Esophagus muscularis mucosa (tissue), 4 donors: ENCODE data around the gene SPATA13. TPM values are rescaled to one million over a fixed set of nuclear protein-coding genes. Genes with fewer than 3 reads are reported as not detected.

Experiments
- DNase-seq: peaks from one replicate; pipeline ENCODE4 v3.0.0-alpha.2; 2017; ENCODE audit errors: extremely low spot score
- H3K27ac ChIP-seq, 4 donors: fragments of 200-600 bp; sonication (generic); replicated peaks in 1 of 4; 1 replicate in 3 of 4; 2 replicates in 1 of 4; pipeline ENCODE4 v1.5.1; 2016 to 2019; ENCODE audit warnings: mild to moderate bottlenecking in 1 of 4
- H3K27me3 ChIP-seq, 4 donors: fragments of 200-600 bp; sonication (generic); one replicate each; pipeline versions ENCODE4 v1.5.1 to v1.6.0; 2016 to 2019
- H3K36me3 ChIP-seq, 4 donors: fragments of 200-600 bp; sonication (generic); one replicate each; pipeline ENCODE4 v1.5.1; 2016 to 2019
- H3K4me1 ChIP-seq, 4 donors: fragments of 200-600 bp; sonication (generic); one replicate each; pipeline ENCODE4 v1.5.1; 2016 to 2019
- H3K4me3 ChIP-seq, 4 donors: fragments of 200-600 bp; sonication (generic); 1 replicate in 2 of 4; 2 replicates in 2 of 4; pipeline ENCODE4 v1.5.1; 2016 to 2019; ENCODE audit warnings: mild to moderate bottlenecking in 4 of 4, moderate library complexity in 1 of 4
- H3K9me3 ChIP-seq, 4 donors: fragments of 200-600 bp; sonication (generic); 1 replicate in 3 of 4; 2 replicates in 1 of 4; pipeline ENCODE4 v1.5.1; 2016 to 2019
- EP300 ChIP-seq: sonication (generic); formaldehyde crosslinking; IDR thresholded peaks from one replicate; pipeline ENCODE4 v1.6.1; 2017; ENCODE audit warnings: antibody characterized with exemption
- POLR2A ChIP-seq: fragments of 450-650 bp; IDR thresholded peaks from one replicate; pipeline ENCODE4 v1.6.1; 2017; ENCODE audit warnings: antibody characterized with exemption, moderate library complexity, mild to moderate bottlenecking, low read depth
- POLR2AphosphoS5 ChIP-seq, 2 donors: sonication (generic); formaldehyde crosslinking; IDR thresholded peaks; one replicate each; pipeline ENCODE4 v1.6.1; 2017; ENCODE audit warnings: antibody characterized with exemption in 2 of 2
- WGBS: methylation state at CpG from one replicate; pipeline ENCODE4 v1.1.5; 2018; 5-methylcytosine and 5-hydroxymethylcytosine counted together
- intact Hi-C: fragments of 100-400 bp; cut with DNase I; formaldehyde crosslinking; loops from one replicate; pipeline ENCODE4 v1.15.1; 2023
- total RNA-seq, 4 donors: library from RNA; depleted of rRNA; stranded (reverse); fragments of >200 nt; gene quantifications; one replicate each; pipeline versions ENCODE4 v1.1.0 to v1.2.1, GENCODE V29; 2016
- TF ChIP-seq, protein P1 (sequence below), 3 experiments: fragments of 200-600 bp in 2 of 3; fragments of 450-650 bp in 1 of 3; sonication (generic) in 2 of 3; IDR thresholded peaks; one replicate each; pipeline ENCODE4 v1.5.1; 2017 to 2019; ENCODE audit warnings: antibody characterized with exemption in 3 of 3, mild to moderate bottlenecking in 2 of 3, moderate library complexity in 1 of 3

Gene SPATA13
- total RNA-seq, 4 donors from 2014 or later = 9.1 to 21.6 (median 17.1) TPM

DNA sequence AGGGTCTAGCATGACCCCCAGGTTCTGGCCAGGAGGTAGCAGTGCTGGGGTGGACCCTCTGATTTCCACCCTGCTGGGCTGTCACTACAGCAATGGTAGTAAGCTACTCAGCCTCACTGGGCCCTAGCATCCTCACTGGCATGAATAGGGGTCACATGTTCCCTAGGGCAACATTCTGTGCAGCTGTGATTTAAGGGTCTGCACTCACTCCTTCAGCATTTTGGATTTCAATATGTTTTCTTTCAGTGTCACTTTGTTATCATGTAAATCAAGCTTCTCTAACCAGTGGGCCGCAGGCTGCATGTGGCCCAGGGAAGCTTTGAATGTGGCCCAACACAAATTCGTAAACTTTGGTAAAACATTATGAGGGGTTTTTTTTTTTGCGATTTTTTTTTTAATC lies 57.8 kb downstream of the SPATA13 start:
- Histone ChIP-seq H3K4me1 (peaks cover 19 to 43% (median 38%) of the 10 kb centered on the region in 4 donors), H3K27ac (peak overlapping the region in 2 of 4 donors; percentile 22), H3K36me3 (peaks cover 0 to 7% (median 3%) of the 10 kb centered on the region in 4 donors), H3K9me3 (no peaks in the 10 kb centered on the region), H3K27me3 (no peaks in the 10 kb centered on the region), H3K4me3 (no peak overlapping the region)
- no peak for DNase-seq
- WGBS = 89% methylated on average over 3 of the region's 3 CpGs
- intact Hi-C loops = no loop called here
- TF ChIP-seq, protein P1, sequence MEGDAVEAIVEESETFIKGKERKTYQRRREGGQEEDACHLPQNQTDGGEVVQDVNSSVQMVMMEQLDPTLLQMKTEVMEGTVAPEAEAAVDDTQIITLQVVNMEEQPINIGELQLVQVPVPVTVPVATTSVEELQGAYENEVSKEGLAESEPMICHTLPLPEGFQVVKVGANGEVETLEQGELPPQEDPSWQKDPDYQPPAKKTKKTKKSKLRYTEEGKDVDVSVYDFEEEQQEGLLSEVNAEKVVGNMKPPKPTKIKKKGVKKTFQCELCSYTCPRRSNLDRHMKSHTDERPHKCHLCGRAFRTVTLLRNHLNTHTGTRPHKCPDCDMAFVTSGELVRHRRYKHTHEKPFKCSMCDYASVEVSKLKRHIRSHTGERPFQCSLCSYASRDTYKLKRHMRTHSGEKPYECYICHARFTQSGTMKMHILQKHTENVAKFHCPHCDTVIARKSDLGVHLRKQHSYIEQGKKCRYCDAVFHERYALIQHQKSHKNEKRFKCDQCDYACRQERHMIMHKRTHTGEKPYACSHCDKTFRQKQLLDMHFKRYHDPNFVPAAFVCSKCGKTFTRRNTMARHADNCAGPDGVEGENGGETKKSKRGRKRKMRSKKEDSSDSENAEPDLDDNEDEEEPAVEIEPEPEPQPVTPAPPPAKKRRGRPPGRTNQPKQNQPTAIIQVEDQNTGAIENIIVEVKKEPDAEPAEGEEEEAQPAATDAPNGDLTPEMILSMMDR (IDR thresholded peaks at IDR 0.05) = no peak
- TF ChIP-seq POLR2AphosphoS5 (IDR thresholded peaks at IDR 0.05) = no peak
- no peak for TF ChIP-seq EP300
- no peak for TF ChIP-seq POLR2A

DNA sequence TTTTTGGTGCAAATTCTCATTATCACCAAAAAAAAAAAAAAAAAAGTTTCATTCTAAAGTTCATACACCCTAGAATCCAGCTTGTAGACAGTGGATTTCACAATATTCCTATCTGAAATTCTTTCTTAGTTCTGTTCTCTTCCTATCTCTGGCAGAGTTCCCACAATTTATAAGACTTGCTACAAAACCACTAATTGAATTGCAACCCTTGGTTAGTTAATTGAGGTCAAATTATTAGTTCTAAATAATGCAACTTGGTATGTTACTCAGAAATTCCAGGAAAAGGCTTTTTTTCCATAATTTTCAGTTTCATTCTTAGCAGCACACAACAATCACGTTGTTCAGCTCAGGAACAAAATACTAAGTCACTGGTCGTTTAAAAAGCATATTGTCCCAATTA lies 58.5 kb downstream of the SPATA13 start:
- H3K27ac ChIP-seq = peak overlapping the region in 2 of 4 donors; percentile 8 to 25
- WGBS = 49% methylated on average over 2 of the region's 2 CpGs
- peaks cover 0 to 10% (median 4%) of the 10 kb centered on the region in 4 donors for H3K36me3 ChIP-seq
- no peak overlapping the region for H3K4me3 ChIP-seq
- intact Hi-C loops = no loop called here
- no peaks in the 10 kb centered on the region for H3K27me3 ChIP-seq
- no peak for DNase-seq
- no peaks in the 10 kb centered on the region for H3K9me3 ChIP-seq
- H3K4me1 ChIP-seq = peaks cover 22 to 46% (median 38%) of the 10 kb centered on the region in 4 donors
- TF ChIP-seq EP300 (no peak), POLR2A (no peak), POLR2AphosphoS5 (IDR thresholded peaks at IDR 0.05) (no peak)
- TF ChIP-seq, protein P1 (IDR thresholded peaks at IDR 0.05) = no peak

DNA sequence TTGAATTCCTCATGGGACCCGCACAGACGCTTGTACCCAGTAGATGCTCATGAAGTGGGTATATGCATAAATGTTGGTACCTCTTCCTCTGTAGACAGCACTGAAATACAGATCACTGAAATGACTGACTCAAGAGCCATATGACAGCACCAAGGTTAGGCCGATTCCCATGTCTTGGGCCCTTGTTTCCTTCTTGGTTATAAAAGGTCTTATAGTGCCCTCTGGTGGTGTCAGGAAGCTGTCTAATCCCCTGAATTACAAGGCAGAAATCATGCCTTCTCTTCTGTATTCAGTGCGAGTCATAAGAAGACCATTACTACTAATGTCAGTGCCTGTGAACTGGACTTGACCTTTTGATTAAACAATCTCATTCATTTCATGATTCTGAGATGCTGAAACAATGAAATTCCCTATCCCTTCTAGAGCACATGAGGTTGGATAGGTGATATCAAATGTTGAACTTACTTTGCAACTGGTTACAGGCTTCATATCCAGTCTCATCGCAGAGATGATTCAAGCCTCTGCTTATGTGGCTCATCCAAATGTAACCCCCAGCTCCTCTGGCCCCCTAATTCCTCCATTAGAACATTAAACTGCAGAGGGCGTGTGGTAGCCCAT lies 59.7 kb downstream of the SPATA13 start:
- 68% methylated on average over 6 of the region's 6 CpGs for WGBS
- no peaks in the 10 kb centered on the region for H3K9me3 ChIP-seq
- TF ChIP-seq, protein P1 (IDR thresholded peaks at IDR 0.05) = peak; percentile 71 to 83 (median 82)
- no peak for TF ChIP-seq EP300
- H3K4me1 ChIP-seq = peaks cover 20 to 41% (median 30%) of the 10 kb centered on the region in 4 donors
- no peak for DNase-seq
- intact Hi-C loops = loop anchor here (1.0 to 10.0 kb wide), 2 partner anchors 165 to 200 kb away; no protein-coding TSS in a partner anchor
- H3K27me3 ChIP-seq = no peaks in the 10 kb centered on the region
- H3K36me3 ChIP-seq = peaks cover 0 to 10% (median 5%) of the 10 kb centered on the region in 4 donors
- no peak overlapping the region for H3K4me3 ChIP-seq
- peak overlapping the region in 1 of 4 donors; percentile 8 for H3K27ac ChIP-seq

DNA sequence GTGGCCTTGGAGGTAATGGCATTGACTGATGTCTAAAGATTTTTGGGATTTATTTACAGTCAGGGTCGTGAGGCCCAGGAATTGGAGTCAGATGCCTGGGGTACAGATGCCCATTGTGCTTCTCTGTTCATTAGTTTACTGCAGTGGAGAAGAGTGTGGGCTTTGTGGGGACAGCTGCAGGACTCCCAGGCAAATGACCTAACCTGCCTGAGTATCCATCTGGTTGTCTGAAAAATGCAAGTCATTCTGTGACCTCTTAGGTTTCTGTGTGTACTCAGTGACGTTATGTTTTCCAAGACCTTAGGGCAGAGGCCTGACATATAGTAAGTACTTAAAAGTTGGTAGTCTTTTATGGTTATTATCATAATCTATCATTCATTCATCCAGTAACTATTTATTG lies 60.5 kb downstream of the SPATA13 start:
- DNase-seq = no peak
- Histone ChIP-seq H3K9me3 (no peaks in the 10 kb centered on the region), H3K27me3 (no peaks in the 10 kb centered on the region), H3K4me3 (no peak overlapping the region), H3K36me3 (peaks cover 0 to 10% (median 5%) of the 10 kb centered on the region in 4 donors), H3K27ac (no peak overlapping the region), H3K4me1 (peaks cover 16 to 33% (median 22%) of the 10 kb centered on the region in 4 donors)
- intact Hi-C loops = loop anchor here (10.0 kb wide), 1 partner anchor 166 kb away; no protein-coding TSS in a partner anchor
- TF ChIP-seq, protein P1 (IDR thresholded peaks at IDR 0.05) = no peak
- TF ChIP-seq POLR2AphosphoS5 (IDR thresholded peaks at IDR 0.05) = no peak
- TF ChIP-seq EP300 = no peak
- TF ChIP-seq POLR2A = no peak
- 53% methylated on average over 2 of the region's 2 CpGs for WGBS
